ENCODE results near the gene PTBP3. TPM values are rescaled to one million over a fixed set of nuclear protein-coding genes. Genes with fewer than 3 reads are reported as not detected.
"Not testable (repeated sequence)": the region's sequence is repeated elsewhere in the genome, so short reads cannot be mapped to it uniquely, and the experiment has no call there.

PTBP3 gene
- polyA plus RNA-seq (ENCODE audit: insufficient read length), result 107 TPM
- long read RNA-seq, donor 1, full-length matches to known transcripts, result 4 of 9 reads
- long read RNA-seq, donor 1, partial matches to known transcripts, result 5 of 9 reads
- long read RNA-seq, donor 1, other reads (novel, unspliced or antisense), result 0 of 9 reads
- long read RNA-seq, donor 2, full-length matches to known transcripts, result 5 of 17 reads
- long read RNA-seq, donor 2, partial matches to known transcripts, result 12 of 17 reads
- long read RNA-seq, donor 2, other reads (novel, unspliced or antisense), result 0 of 17 reads
- long read RNA-seq, donor 3, partial matches to known transcripts, result 36 of 38 reads
- long read RNA-seq, donor 3, other reads (novel, unspliced or antisense), result 0 of 38 reads
- long read RNA-seq, donor 4, result 0 reads
- long read RNA-seq, donor 5, full-length matches to known transcripts, result 1 of 6 reads
- long read RNA-seq, donor 5, partial matches to known transcripts, result 5 of 6 reads
- long read RNA-seq, donor 5, other reads (novel, unspliced or antisense), result 0 of 6 reads
- long read RNA-seq, donor 6, full-length matches to known transcripts, result 2 of 2 reads
- long read RNA-seq, donor 6, partial matches to known transcripts, result 0 of 2 reads
- long read RNA-seq, donor 6, other reads (novel, unspliced or antisense), result 0 of 2 reads
- long read RNA-seq, donor 7, full-length matches to known transcripts, result 8 of 13 reads
- long read RNA-seq, donor 7, partial matches to known transcripts, result 5 of 13 reads
- long read RNA-seq, donor 7, other reads (novel, unspliced or antisense), result 0 of 13 reads
- long read RNA-seq, donor 8, full-length matches to known transcripts, result 4 of 4 reads
- long read RNA-seq, donor 8, partial matches to known transcripts, result 0 of 4 reads
- long read RNA-seq, donor 8, other reads (novel, unspliced or antisense), result 0 of 4 reads

DNA sequence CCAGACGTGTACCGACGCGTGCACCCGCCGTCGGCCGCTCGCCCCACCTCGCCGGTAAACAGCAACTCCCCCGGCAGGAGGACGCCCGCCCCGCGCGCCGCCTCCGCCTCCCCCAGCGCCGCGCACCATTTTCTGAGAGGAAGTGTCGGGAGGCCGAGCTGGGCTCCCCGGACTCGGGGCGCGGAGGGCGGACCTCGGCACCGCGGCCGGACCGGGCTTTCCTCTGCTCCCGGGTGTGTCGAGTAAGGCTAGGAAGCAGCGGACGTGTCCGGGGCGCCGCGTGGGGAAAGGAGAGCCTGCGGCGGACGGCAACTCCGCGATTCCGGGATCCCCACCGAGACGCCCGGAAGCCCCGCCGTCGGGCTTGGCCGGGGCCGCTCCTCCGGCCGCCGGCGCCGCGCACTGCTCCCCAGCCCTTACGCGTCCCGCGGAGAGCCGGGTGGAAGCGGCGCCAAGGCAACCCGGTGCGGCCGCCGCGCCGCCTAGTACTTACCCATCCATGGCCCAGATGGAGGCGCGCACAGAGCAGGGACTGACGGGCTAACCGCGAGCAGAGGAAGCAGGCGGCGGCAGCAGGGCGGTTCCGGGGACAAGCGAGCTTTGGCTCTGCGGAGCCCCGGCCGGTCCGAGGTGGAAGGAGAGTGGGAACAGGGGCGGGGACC lies at the start of gene PTBP3:
Gene PTBP3 (minus strand): TSS at position 643 of the 662 bp plus-strand sequence. CDS start 35,754 bp downstream, outside the sequence.
- no peak for DNase-seq

GRCh38 chr9:112382501-112383364 lies 49.3 kb upstream of the PTBP3 start:
- DNase-seq, result no peak

DNA sequence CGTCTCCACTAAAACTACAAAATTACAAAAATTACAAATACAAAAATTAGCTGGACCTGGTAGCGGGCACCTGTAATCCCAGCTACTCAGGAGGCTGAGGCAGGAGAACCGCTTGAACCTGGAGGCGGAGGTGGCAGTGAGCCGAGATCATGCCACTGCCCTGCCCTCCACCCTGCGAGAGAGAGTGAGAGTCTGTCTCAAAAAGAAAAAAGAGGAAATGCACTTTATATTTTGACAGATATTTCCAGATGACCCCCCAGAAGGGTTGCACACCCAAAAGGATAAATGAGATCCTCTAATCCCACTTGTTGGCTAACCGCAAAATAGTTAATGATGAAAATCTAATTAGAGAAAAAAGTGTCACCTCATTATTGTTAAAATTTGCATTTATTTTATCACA lies 48.6 kb upstream of the PTBP3 start:
- no peak for DNase-seq

DNA sequence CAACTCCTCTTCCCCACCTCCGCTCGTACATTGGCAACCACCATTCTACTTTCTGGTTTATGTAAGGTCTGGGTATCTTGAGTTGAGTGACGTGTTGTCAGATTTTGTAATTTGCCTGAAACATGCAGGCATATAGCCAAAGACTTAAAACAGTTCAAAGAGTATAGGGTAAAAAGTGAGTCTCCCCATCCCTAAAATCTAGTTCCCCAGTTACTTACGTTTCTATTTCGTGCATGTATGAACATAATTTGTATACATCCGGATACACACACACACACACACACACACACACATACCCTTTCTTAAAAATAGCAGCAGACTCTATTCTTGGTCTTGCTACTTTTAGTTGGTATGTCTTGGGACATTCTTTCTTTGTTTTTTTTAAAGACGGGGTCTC lies 47.4 kb upstream of the PTBP3 start:
- no peak for DNase-seq

GRCh38 chr9:112380102-112380824 lies 46.8 kb upstream of the PTBP3 start, which contains the start of gene HSDL2:
TSS of gene HSDL2 (plus strand) at chr9:112380108. CDS start at chr9:112380164, 56 bp downstream.
- peak; percentile 61 for DNase-seq

- DNase-seq, result peak; percentile 98
Observed at GRCh38 chr9:112379177-112380101, 46.0 kb upstream of the PTBP3 start.

GRCh38 chr9:112378328-112379176 lies 45.1 kb upstream of the PTBP3 start:
- DNase-seq, result no peak

DNA sequence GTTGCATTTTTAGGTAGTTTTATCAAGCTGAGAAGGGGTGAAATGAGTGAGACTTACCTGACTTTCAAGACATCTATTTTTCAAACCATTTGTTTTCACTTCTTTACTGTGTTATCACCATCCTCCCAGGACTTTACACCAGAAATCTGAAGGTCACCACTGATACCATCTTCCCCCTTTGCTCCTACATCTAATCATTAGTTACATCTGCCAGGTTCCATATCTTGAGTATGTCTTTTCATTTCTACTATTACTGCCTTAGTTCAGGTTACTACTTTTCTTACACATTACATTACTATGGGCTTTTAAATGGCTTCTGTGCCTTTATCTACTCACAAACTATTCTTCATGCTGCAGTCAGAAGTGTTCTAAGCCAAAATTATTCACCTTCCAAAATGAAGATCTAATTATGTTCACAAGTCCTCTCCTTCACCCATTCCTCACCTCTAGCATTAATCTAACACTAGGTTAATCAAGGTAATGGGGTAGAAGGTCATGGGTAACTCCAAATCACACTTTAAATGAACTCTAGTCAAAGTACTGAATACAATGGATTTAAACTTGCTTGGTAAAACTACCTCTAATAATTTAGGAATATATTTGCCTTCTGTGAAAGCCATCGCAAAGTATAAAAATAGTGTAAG lies 44.4 kb upstream of the PTBP3 start:
- DNase-seq, result no peak

- no peak for DNase-seq
Observed at GRCh38 chr9:112377087-112377486, 43.7 kb upstream of the PTBP3 start.

GRCh38 chr9:112375361-112375760 lies 41.9 kb upstream of the PTBP3 start:
- DNase-seq, result no peak

DNA sequence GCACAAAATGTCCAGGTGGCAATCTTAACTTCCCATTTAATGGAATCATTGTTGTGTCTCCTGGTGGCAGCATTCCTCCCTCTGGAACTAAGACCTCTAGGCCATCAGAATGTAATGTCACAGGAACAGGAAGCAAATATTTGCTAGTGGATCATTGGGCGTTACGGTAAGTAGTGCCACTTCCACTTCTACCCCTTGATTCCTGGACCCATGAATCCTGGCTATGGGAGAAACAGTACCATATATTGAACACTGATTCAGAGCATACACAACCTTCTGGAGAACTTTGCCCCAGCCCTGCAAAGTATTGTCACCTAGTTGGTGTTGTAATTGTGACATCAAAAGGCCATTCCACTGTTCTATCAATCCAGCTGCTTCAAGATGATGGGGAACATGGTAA lies 40.8 kb upstream of the PTBP3 start:
- DNase-seq, result not testable (repeated sequence)

DNA sequence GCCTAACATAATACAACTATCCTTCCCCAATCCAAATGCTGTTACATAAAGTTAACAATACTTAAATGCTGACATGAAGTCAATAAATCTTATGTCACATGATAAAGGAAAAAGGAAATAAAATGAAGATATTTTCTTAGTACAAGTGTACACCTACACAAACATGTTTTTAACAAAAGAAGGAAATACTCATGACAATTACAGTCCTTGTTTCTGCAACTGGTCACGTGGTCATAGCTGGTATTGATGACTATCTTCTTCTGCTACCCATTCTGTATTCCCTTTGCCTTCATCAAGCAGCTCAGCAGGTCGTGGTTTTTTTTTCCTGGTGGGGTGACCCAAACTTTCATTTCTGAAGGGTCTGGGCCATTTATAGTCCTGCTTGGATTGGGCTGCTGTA lies 40.2 kb upstream of the PTBP3 start:
- not testable (repeated sequence) for DNase-seq

- DNase-seq, result no peak
Observed at GRCh38 chr9:112371060-112371459, 37.6 kb upstream of the PTBP3 start.

GRCh38 chr9:112369817-112370216 lies 36.4 kb upstream of the PTBP3 start:
- DNase-seq, result no peak

DNA sequence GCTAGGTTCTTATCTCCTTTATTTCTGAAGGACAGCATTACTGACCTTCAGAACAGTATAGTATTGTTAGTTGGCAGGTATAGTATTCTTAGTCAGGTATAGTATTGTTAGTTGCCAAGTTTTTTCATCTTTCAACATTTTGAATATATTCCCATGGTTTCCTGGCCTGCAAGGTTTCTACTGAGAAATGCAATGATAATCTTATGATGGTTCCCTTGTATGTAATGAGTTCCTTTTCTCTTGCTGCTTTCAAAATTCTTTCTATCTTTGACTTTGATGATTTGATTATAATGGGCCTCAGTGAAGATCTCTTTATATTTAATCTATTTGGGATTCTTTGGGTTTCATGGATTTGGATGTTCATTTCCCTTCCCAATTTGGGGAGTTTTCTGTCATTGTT lies 34.0 kb upstream of the PTBP3 start:
- no peak for DNase-seq

DNA sequence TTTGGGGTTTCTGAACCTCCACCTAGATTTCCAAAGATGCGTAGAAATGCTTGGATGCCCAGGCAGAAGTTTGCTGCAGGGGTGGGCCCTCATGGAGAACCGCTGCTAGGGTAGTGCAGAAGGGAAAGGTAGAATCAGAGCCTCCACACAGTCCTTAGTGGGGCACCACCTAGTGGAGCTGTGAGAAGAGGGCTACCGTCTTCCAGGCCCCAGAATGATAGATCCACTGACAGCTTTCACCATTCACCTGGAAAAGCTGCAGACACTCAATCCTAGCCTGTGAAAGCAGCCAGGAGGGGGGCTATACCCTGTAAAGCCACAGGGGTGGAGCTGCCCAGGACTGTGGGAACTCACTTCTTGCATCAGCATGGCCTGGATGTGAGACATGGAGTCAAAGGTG lies 33.2 kb upstream of the PTBP3 start:
- no peak for DNase-seq

- DNase-seq, result not testable (repeated sequence)
Observed at GRCh38 chr9:112365257-112365656, 31.8 kb upstream of the PTBP3 start.

- DNase-seq, result no peak
Observed at GRCh38 chr9:112364761-112365160, 31.3 kb upstream of the PTBP3 start.

Data from left kidney (tissue), 8 donors.